IPS-18a (cell line): ENCODE measurements around the gene STIP1.

Source experiments
- H3K27ac ChIP-seq: one replicate; pipeline ENCODE4 v1.5.1; 2013; ENCODE audit warnings: low read length
- H3K27me3 ChIP-seq: one replicate; pipeline ENCODE4 v1.6.1; 2013; ENCODE audit warnings: mild to moderate bottlenecking, low read length; ENCODE audit not compliant: control insufficient read depth, insufficient read depth
- H3K36me3 ChIP-seq: one replicate; pipeline ENCODE4 v1.6.1; 2013; ENCODE audit warnings: low read depth, low read length; ENCODE audit not compliant: control insufficient read depth
- H3K4me1 ChIP-seq: one replicate; pipeline ENCODE4 v1.6.1; 2013; ENCODE audit warnings: low read depth, low read length; ENCODE audit not compliant: control insufficient read depth
- H3K4me3 ChIP-seq: one replicate; pipeline ENCODE4 v1.5.1; 2013; ENCODE audit warnings: low read length
- H3K9ac ChIP-seq: one replicate; pipeline ENCODE4 v1.6.1; 2013; ENCODE audit warnings: mild to moderate bottlenecking, low read length, moderate library complexity
- H3K9me3 ChIP-seq: one replicate; pipeline ENCODE4 v1.6.1; 2013; ENCODE audit warnings: low read depth, low read length; ENCODE audit not compliant: control insufficient read depth

Gene STIP1

DNA sequence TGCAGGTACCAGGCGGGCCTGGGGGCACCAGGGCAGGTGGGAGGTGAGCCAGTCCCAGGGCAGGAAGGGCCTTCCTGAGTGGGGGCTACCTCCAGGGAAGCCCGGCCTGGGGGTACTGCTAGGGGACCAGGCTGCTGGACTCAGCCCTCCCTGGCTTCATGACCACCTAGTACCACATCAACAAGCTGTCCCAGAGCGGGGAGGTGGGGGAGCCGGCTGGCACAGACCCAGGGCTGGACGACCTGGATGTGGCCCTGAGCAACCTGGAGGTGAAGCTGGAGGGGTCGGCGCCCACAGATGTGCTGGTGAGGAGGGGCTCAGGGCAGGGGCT is 33.3 kb downstream of the STIP1 start:
- Histone ChIP-seq H3K4me1 (no peaks in the 10 kb centered on the region), H3K27ac (no peak overlapping the region), H3K9ac (no peak overlapping the region), H3K9me3 (no peaks in the 10 kb centered on the region), H3K4me3 (no peak overlapping the region), H3K36me3 (peaks cover 6% of the 10 kb centered on the region), H3K27me3 (no peaks in the 10 kb centered on the region)

DNA sequence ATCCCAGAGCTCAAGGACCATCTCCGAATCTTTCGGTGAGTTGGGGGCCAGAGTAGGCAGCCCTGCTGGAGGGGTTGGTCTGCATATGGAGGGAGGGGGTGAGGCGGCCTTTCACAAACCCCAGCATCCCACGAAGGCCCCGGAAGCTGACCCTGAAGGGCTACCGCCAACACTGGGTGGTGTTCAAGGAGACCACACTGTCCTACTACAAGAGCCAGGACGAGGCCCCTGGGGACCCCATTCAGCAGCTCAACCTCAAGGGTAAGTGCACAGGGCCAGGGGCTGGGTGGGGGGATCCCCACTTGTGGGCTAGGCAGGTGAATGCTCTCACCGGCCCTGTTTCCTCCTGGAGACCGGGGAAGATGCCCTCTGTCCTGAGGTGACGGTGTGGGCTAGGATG is 33.8 kb downstream of the STIP1 start:
- peaks cover 6% of the 10 kb centered on the region for H3K36me3 ChIP-seq
- H3K4me1 ChIP-seq: no peaks in the 10 kb centered on the region
- H3K9ac ChIP-seq: no peak overlapping the region
- H3K4me3 ChIP-seq: no peak overlapping the region
- no peaks in the 10 kb centered on the region for H3K27me3 ChIP-seq
- H3K27ac ChIP-seq: no peak overlapping the region
- H3K9me3 ChIP-seq: no peaks in the 10 kb centered on the region

DNA sequence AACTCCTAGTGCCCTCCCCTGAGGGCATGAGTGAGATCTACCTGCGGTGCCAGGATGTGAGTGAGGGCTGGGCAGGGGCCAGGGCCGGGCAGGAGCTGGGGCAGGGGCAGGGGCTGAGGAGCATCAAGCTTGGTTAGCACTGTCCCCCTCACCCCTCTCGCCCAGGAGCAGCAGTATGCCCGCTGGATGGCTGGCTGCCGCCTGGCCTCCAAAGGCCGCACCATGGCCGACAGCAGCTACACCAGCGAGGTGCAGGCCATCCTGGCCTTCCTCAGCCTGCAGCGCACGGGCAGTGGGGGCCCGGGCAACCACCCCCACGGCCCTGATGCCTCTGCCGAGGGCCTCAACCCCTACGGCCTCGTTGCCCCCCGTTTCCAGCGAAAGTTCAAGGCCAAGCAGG is 34.3 kb downstream of the STIP1 start:
- H3K4me3 ChIP-seq: no peak overlapping the region
- H3K36me3 ChIP-seq: peaks cover 6% of the 10 kb centered on the region
- no peaks in the 10 kb centered on the region for H3K4me1 ChIP-seq
- H3K9me3 ChIP-seq: no peaks in the 10 kb centered on the region
- H3K27ac ChIP-seq: no peak overlapping the region
- H3K9ac ChIP-seq: no peak overlapping the region
- no peaks in the 10 kb centered on the region for H3K27me3 ChIP-seq

DNA sequence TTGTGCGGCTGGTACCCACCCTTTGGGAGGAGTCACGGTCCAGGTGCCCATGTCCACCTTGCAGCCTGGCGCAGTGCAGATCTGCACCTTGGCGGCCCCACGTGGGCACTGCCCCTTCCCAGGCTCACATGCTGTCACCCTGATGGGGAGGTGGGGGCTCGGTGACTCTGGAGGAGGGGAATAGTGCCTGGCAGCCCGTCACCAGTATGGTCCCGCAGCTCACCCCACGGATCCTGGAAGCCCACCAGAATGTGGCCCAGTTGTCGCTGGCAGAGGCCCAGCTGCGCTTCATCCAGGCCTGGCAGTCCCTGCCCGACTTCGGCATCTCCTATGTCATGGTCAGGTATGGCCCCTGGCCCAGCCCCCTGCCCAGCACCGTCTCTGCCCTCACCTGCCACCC is 34.8 kb downstream of the STIP1 start:
- no peak overlapping the region for H3K27ac ChIP-seq
- H3K27me3 ChIP-seq: no peaks in the 10 kb centered on the region
- H3K4me3 ChIP-seq: no peak overlapping the region
- no peaks in the 10 kb centered on the region for H3K4me1 ChIP-seq
- H3K36me3 ChIP-seq: peaks cover 6% of the 10 kb centered on the region
- no peaks in the 10 kb centered on the region for H3K9me3 ChIP-seq
- H3K9ac ChIP-seq: no peak overlapping the region

GRCh38 chr11:64222651-64223000 is 36.7 kb downstream of the STIP1 start:
- Histone ChIP-seq H3K9ac (no peak overlapping the region), H3K36me3 (peaks cover 6% of the 10 kb centered on the region), H3K27ac (no peak overlapping the region), H3K9me3 (no peaks in the 10 kb centered on the region), H3K4me1 (no peaks in the 10 kb centered on the region), H3K27me3 (no peaks in the 10 kb centered on the region), H3K4me3 (no peak overlapping the region)

DNA sequence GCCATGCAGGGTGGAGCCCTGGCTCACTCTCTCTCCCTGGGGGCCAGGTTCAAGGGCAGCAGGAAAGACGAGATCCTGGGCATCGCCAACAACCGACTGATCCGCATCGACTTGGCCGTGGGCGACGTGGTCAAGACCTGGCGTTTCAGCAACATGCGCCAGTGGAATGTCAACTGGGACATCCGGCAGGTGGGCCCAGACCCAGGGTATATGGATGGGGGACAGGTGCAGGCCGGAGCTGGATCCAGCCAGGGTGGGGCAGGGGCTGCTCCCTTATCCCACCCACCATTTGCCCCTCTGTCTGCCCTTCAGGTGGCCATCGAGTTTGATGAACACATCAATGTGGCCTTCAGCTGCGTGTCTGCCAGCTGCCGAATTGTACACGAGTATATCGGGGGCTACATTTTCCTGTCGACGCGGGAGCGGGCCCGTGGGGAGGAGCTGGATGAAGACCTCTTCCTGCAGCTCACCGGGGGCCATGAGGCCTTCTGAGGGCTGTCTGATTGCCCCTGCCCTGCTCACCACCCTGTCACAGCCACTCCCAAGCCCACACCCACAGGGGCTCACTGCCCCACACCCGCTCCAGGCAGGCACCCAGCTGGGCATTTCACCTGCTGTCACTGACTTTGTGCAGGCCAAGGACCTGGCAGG is 37.2 kb downstream of the STIP1 start:
- Histone ChIP-seq H3K4me1 (no peaks in the 10 kb centered on the region), H3K27ac (no peak overlapping the region), H3K9me3 (no peaks in the 10 kb centered on the region), H3K27me3 (no peaks in the 10 kb centered on the region), H3K36me3 (peaks cover 6% of the 10 kb centered on the region), H3K4me3 (no peak overlapping the region), H3K9ac (no peak overlapping the region)

DNA sequence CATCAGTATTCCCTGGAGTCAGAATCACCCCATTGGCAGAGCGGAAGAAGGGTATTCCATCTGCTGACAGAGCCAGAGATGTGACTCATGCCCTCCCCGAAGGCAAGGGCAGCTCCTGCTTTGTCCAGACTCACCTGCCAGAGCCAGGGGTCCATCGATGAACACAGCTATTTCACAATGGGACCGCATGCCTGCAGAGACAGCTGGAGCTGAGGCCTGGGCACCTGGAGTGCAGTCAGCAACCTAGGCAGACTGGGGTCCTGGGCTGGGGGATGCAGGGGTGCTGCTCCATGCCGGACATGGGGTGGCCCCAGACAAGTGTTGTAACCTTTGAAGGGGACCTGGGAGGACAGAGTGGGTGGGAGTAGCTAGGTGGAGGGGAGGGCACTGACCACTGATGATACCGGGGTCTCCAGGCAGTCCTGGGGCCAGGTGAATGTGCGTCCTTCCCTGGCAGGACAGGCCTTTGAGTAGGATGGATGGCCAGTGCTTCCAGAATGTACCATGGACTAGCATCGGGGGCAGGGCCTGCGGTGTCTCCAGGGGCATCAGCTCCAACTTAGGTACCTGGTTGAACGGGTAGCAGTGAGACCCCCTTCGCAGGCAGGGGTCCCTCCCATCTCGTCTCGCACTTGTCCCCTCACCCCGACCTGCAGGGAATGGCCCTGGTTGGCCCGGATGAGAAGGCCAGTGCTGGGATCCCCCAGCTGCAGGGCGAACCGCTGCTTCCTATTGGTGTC is 38.4 kb downstream of the STIP1 start:
- H3K9ac ChIP-seq: no peak overlapping the region
- H3K27me3 ChIP-seq: no peaks in the 10 kb centered on the region
- no peak overlapping the region for H3K4me3 ChIP-seq
- H3K36me3 ChIP-seq: peaks cover 6% of the 10 kb centered on the region
- no peak overlapping the region for H3K27ac ChIP-seq
- no peaks in the 10 kb centered on the region for H3K9me3 ChIP-seq
- H3K4me1 ChIP-seq: no peaks in the 10 kb centered on the region

- H3K4me1 ChIP-seq: no peaks in the 10 kb centered on the region
- H3K36me3 ChIP-seq: peaks cover 6% of the 10 kb centered on the region
- peak overlapping the region; percentile 70 for H3K4me3 ChIP-seq
- H3K27me3 ChIP-seq: no peaks in the 10 kb centered on the region
- H3K9ac ChIP-seq: no peak overlapping the region
- no peaks in the 10 kb centered on the region for H3K9me3 ChIP-seq
- H3K27ac ChIP-seq: no peak overlapping the region
Measured at GRCh38 chr11:64224891-64225607, 39.1 kb downstream of the STIP1 start.

DNA sequence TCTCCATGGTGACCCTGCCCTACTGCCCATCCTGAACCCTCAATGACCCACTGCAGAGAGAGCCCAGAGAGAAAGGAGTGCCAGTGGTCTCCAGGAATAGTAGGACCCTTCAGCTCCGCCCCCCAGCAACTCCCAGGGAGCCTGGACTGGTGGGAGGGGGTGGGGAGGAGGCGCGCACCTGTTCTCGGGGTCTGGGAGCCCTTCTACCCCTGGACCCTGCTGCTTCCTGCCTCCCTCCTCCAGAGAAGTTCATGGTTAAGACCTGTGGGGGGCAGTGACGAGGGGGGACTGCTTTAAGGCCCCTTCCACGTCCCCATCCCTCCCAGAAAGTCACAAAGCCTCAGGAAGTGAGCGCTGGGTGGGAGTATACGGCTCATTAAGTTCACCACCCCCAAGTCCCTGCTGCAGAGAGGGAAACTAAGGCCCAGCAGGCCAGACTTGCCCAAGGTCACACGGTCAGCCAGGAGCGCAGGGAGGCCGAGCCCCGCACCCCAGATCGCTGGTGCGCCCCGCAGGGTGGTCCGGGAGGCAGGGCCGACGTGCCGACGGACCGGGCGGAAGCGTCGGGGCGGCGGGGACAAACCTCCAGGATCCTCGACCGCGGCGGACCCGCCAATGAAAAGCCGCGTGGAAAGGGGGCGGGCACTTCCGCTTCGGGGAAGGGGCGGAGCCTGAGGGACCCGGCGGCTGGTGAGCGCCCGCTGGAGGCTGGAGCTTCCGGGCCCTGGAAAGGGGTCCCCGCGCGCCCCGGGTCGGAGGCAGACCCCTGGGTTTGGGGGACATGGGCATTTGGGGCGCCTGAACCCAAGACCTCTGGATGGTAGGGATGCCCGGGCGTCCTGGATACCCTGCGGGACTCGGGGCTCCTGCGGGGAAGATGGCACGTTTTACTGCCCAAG is 39.9 kb downstream of the STIP1 start, which contains the start of the genes NUDT22 and TRPT1:
NUDT22 (plus strand) TSS at position 667 of the 899 bp plus-strand sequence. CDS start 379 bp downstream, outside the sequence.
TRPT1 (minus strand) TSS at position 579 of the 899 bp plus-strand sequence; CDS start at position 253, 326 bp downstream.
- H3K4me1 ChIP-seq: peaks cover under 1% of the 10 kb centered on the region
- peak within 1 kb of the TSS; percentile 66 for H3K9ac ChIP-seq
- no peak within 1 kb of the TSS for H3K27ac ChIP-seq
- no peaks in the 10 kb centered on the region for H3K27me3 ChIP-seq
- H3K36me3 ChIP-seq: peaks cover under 1% of the 10 kb centered on the region
- peak within 1 kb of the TSS; percentile 70 for H3K4me3 ChIP-seq
- H3K9me3 ChIP-seq: no peaks in the 10 kb centered on the region

DNA sequence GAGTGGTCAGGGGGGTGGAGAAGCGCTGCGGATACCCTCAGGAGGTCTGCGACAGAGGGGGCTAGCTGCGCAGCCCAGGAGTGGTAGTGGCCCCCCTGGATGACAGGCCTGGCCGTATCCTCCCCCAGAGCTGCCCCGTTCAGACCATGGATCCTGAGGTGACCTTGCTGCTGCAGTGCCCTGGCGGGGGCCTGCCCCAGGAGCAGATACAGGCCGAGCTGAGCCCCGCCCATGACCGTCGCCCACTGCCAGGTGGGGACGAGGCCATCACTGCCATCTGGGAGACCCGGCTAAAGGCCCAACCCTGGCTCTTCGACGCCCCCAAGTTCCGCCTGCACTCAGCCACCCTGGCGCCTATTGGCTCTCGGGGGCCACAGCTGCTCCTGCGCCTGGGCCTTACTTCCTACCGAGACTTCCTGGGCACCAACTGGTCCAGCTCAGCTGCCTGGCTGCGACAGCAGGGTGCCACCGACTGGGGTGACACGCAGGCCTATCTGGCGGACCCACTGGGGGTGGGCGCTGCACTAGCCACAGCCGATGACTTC is 40.6 kb downstream of the STIP1 start:
- H3K9ac ChIP-seq: peak overlapping the region; percentile 52
- no peak overlapping the region for H3K27ac ChIP-seq
- peak overlapping the region; percentile 70 for H3K4me3 ChIP-seq
- H3K36me3 ChIP-seq: no peaks in the 10 kb centered on the region
- peaks cover 4% of the 10 kb centered on the region for H3K27me3 ChIP-seq
- no peaks in the 10 kb centered on the region for H3K9me3 ChIP-seq
- H3K4me1 ChIP-seq: peaks cover 4% of the 10 kb centered on the region
